T-cell (primary cell): Measurements from ENCODE around the gene UQCC5. TPM values are rescaled to one million over a fixed set of nuclear protein-coding genes. Genes with fewer than 3 reads are reported as not detected.

Experiments used
- ATAC-seq, 4 experiments: fragments of 200-7000 bp in 3 of 4; fragments of 150-1000 bp in 1 of 4; cut with Tn5 transposase; replicated peaks in 1 of 4; 1 replicate in 3 of 4; 2 replicates in 1 of 4; pipeline ENCODE4 v1.10.0; 2021; ENCODE audit warnings: moderate library complexity in 3 of 4, mild to moderate bottlenecking in 2 of 4, moderate number of reproducible peaks in 1 of 4
- CTCF ChIA-PET, 2 donors: fragments of 300-600 bp; sonication (Branson Sonifier 250); formaldehyde crosslinking; loops; one replicate each; lab custom pipeline; 2022; ENCODE audit warnings: antibody characterized with exemption in 2 of 2; lab: Charles Lee
- POLR2A ChIA-PET, 2 donors: fragments of 300-600 bp; sonication (Branson Sonifier 250); formaldehyde crosslinking; loops; one replicate each; lab custom pipeline; 2022; ENCODE audit warnings: antibody characterized with exemption in 2 of 2; lab: Charles Lee
- DNase-seq, 35 experiments: peaks; one replicate each; pipeline versions ENCODE4 v3.0.0 to v3.0.0-alpha.2; 2013 to 2023
- H3K27ac ChIP-seq: one replicate; pipeline ENCODE4 v1.5.1; 2013; ENCODE audit warnings: low read length
- H3K27me3 ChIP-seq, 2 experiments: replicated peaks in 1 of 2; 1 replicate in 1 of 2; 2 replicates in 1 of 2; pipeline versions ENCODE4 v1.6.1 to v1.7.0; 2013; ENCODE audit warnings: low read length in 1 of 2, mixed read lengths in 1 of 2; ENCODE audit not compliant: control insufficient read depth in 2 of 2, insufficient read depth in 2 of 2; ENCODE audit errors: extremely low read depth in 1 of 2
- H3K36me3 ChIP-seq, 2 donors: 1 replicate in 1 of 2; 2 replicates in 1 of 2; pipeline versions ENCODE4 v1.6.1 to v1.7.0; 2013; ENCODE audit warnings: low read length in 1 of 2; ENCODE audit not compliant: control insufficient read depth in 2 of 2, insufficient read depth in 1 of 2; ENCODE audit errors: extremely low read depth in 1 of 2
- H3K4me1 ChIP-seq, 2 experiments: 1 replicate in 1 of 2; 2 replicates in 1 of 2; pipeline versions ENCODE4 v1.6.1 to v1.7.0; 2013; ENCODE audit warnings: low read length in 2 of 2, mixed read lengths in 1 of 2; ENCODE audit not compliant: insufficient read depth in 2 of 2, control insufficient read depth in 1 of 2; ENCODE audit errors: extremely low read depth in 1 of 2
- H3K4me3 ChIP-seq, 2 donors: 1 replicate in 1 of 2; 2 replicates in 1 of 2; pipeline versions ENCODE4 v1.5.1 to v1.7.0; 2013; ENCODE audit warnings: mild to moderate bottlenecking in 2 of 2, low read length in 1 of 2, moderate library complexity in 1 of 2; ENCODE audit not compliant: control insufficient read depth in 1 of 2; ENCODE audit errors: extremely low read depth in 1 of 2
- H3K9me3 ChIP-seq: 2 replicates; pipeline ENCODE4 v1.7.0; 2013
- H3K27ac Mint-ChIP-seq, 2 donors: one replicate each; pipeline ENCODE4 v1.8.0; 2020 to 2021; ENCODE audit warnings: mild to moderate bottlenecking in 2 of 2, mixed read lengths in 2 of 2
- H3K27me3 Mint-ChIP-seq, 2 donors: one replicate each; pipeline ENCODE4 v1.8.0; 2021 to 2022; ENCODE audit warnings: mixed read lengths in 2 of 2
- H3K36me3 Mint-ChIP-seq: one replicate; pipeline ENCODE4 v1.8.0; 2021; ENCODE audit warnings: mixed read lengths
- H3K4me1 Mint-ChIP-seq, 3 donors: one replicate each; pipeline ENCODE4 v1.8.0; 2020 to 2022; ENCODE audit warnings: mixed read lengths in 3 of 3, mild to moderate bottlenecking in 1 of 3
- H3K4me3 Mint-ChIP-seq, 3 donors: one replicate each; pipeline ENCODE4 v1.8.0; 2020 to 2022; ENCODE audit warnings: mild to moderate bottlenecking in 3 of 3, mixed read lengths in 3 of 3, moderate library complexity in 3 of 3
- H3K9me3 Mint-ChIP-seq, 3 donors: one replicate each; pipeline ENCODE4 v1.8.0; 2020 to 2022; ENCODE audit warnings: mixed read lengths in 3 of 3
- WGBS: methylation state at CpG from one replicate; pipeline ENCODE4 v1.1.5; 2013; ENCODE audit warnings: missing lambda C conversion rate; ENCODE audit not compliant: insufficient coverage; 5-methylcytosine and 5-hydroxymethylcytosine counted together
- total RNA-seq, 35 experiments: library from RNA in 6 of 35; stranded (reverse) in 6 of 35; fragments of 120-200 nt in 1 of 35; gene quantifications; one replicate each; pipeline versions ENCODE4 v1.2.1 to v1.2.4 and lab custom pipeline; 2013 to 2026

UQCC5 gene
- total RNA-seq, 5 donors from 2014 or later (not counting 1 experiment from before 2014, with no cell fraction given), result 2.5 to 14.8 (median 9.8) TPM

- ATAC-seq (no peak), DNase-seq (no peak)
- Mint-ChIP-seq H3K9me3 (no peaks in the 10 kb centered on the region), H3K27me3 (no peaks in the 10 kb centered on the region), H3K27ac (peak overlapping the region; percentile 98 to 99), H3K36me3 (peaks cover 25% of the 10 kb centered on the region), H3K4me3 (peak overlapping the region; percentile 96 to 100 (median 99)), H3K4me1 (peaks cover 52 to 61% (median 57%) of the 10 kb centered on the region in 3 donors)
- H3K27me3 ChIP-seq, result peaks cover 0 to 20% of the 10 kb centered on the region in 2 experiments
- peaks cover 22 to 57% of the 10 kb centered on the region in 2 experiments for H3K4me1 ChIP-seq
- CTCF ChIA-PET, result interaction anchor here in 1 of 2 donors (0.7 kb wide), 1 partner anchor 46 kb away, joined by 4 read pairs; no protein-coding TSS in a partner anchor
- peak overlapping the region; percentile 76 to 91 for H3K4me3 ChIP-seq
- 20% methylated on average over 1 of the region's 6 CpGs for WGBS
- H3K36me3 ChIP-seq, result peaks cover 0 to 2% of the 10 kb centered on the region in 2 donors
- H3K27ac ChIP-seq, result peak overlapping the region; percentile 58
- POLR2A ChIA-PET, result no interaction called here
- no peaks in the 10 kb centered on the region for H3K9me3 ChIP-seq
Measured at GRCh38 chr3:52537165-52537620, 788 bp downstream of the UQCC5 start.

- POLR2A ChIA-PET, result no interaction called here
- Mint-ChIP-seq H3K27ac (peak overlapping the region; percentile 98 to 99), H3K9me3 (no peaks in the 10 kb centered on the region), H3K4me1 (peaks cover 48 to 56% (median 52%) of the 10 kb centered on the region in 3 donors), H3K36me3 (peaks cover 25% of the 10 kb centered on the region), H3K4me3 (peak overlapping the region; percentile 96 to 100 (median 99)), H3K27me3 (no peaks in the 10 kb centered on the region)
- Histone ChIP-seq H3K36me3 (peaks cover 0 to 2% of the 10 kb centered on the region in 2 donors), H3K4me3 (peak overlapping the region in 1 of 2 donors; percentile 76), H3K9me3 (no peaks in the 10 kb centered on the region), H3K27ac (no peak overlapping the region), H3K27me3 (peaks cover 0 to 13% of the 10 kb centered on the region in 2 experiments), H3K4me1 (peaks cover 22 to 51% of the 10 kb centered on the region in 2 experiments)
- no peak for ATAC-seq
- DNase-seq, result peak in 1 of 35 experiments; percentile 12
- CTCF ChIA-PET, result interaction anchor here in 1 of 2 donors (0.7 kb wide), 1 partner anchor 47 kb away, joined by 4 read pairs; no protein-coding TSS in a partner anchor
- 71% methylated on average over 5 of the region's 7 CpGs for WGBS
Measured at GRCh38 chr3:52537726-52538421, 1.5 kb downstream of the UQCC5 start.

GRCh38 chr3:52539010-52539653 is 2.7 kb downstream of the UQCC5 start:
- DNase-seq (no peak), ATAC-seq (no peak)
- Histone ChIP-seq H3K9me3 (no peaks in the 10 kb centered on the region), H3K27me3 (peaks cover 0 to 7% of the 10 kb centered on the region in 2 experiments), H3K4me1 (peaks cover 22 to 43% of the 10 kb centered on the region in 2 experiments), H3K27ac (no peak overlapping the region), H3K4me3 (no peak overlapping the region), H3K36me3 (peaks cover 0 to 2% of the 10 kb centered on the region in 2 donors)
- Mint-ChIP-seq H3K27me3 (no peaks in the 10 kb centered on the region), H3K27ac (peak overlapping the region; percentile 88 to 92), H3K4me3 (peak overlapping the region; percentile 34 to 100 (median 96)), H3K36me3 (peaks cover 25% of the 10 kb centered on the region), H3K9me3 (no peaks in the 10 kb centered on the region), H3K4me1 (peaks cover 48 to 56% (median 52%) of the 10 kb centered on the region in 3 donors)
- 94% methylated on average over 5 of the region's 5 CpGs for WGBS
- ChIA-PET CTCF (no interaction called here), POLR2A (no interaction called here)

GRCh38 chr3:52541050-52541449 is 4.6 kb downstream of the UQCC5 start:
- Histone ChIP-seq H3K4me1 (peaks cover 18 to 33% of the 10 kb centered on the region in 2 experiments), H3K9me3 (no peaks in the 10 kb centered on the region), H3K4me3 (no peak overlapping the region), H3K27ac (no peak overlapping the region), H3K36me3 (peaks cover 2 to 10% of the 10 kb centered on the region in 2 donors), H3K27me3 (no peaks in the 10 kb centered on the region)
- CTCF ChIA-PET, result no interaction called here
- ATAC-seq (no peak), DNase-seq (no peak)
- peaks cover 39 to 44% (median 42%) of the 10 kb centered on the region in 3 donors for H3K4me1 Mint-ChIP-seq
- peak overlapping the region in 1 of 2 donors; percentile 52 for H3K27ac Mint-ChIP-seq
- H3K9me3 Mint-ChIP-seq, result no peaks in the 10 kb centered on the region
- no peak overlapping the region for H3K4me3 Mint-ChIP-seq
- peaks cover 32% of the 10 kb centered on the region for H3K36me3 Mint-ChIP-seq
- POLR2A ChIA-PET, result no interaction called here
- WGBS, result no CpG with 5 or more reads among the region's 2 CpGs
- H3K27me3 Mint-ChIP-seq, result no peaks in the 10 kb centered on the region

GRCh38 chr3:52544937-52545336 is 8.5 kb downstream of the UQCC5 start:
- WGBS, result 97% methylated on average over 4 of the region's 4 CpGs
- H3K36me3 ChIP-seq, result peaks cover 3 to 35% of the 10 kb centered on the region in 2 donors
- no peak overlapping the region for H3K4me3 Mint-ChIP-seq
- no peaks in the 10 kb centered on the region for H3K9me3 ChIP-seq
- H3K36me3 Mint-ChIP-seq, result peaks cover 32% of the 10 kb centered on the region
- DNase-seq, result no peak
- H3K27ac Mint-ChIP-seq, result no peak overlapping the region
- H3K27ac ChIP-seq, result no peak overlapping the region
- no peaks in the 10 kb centered on the region for H3K27me3 ChIP-seq
- H3K27me3 Mint-ChIP-seq, result no peaks in the 10 kb centered on the region
- ATAC-seq, result no peak
- no peak overlapping the region for H3K4me3 ChIP-seq
- no peaks in the 10 kb centered on the region for H3K4me1 ChIP-seq
- peaks cover 3 to 13% (median 11%) of the 10 kb centered on the region in 3 donors for H3K4me1 Mint-ChIP-seq
- ChIA-PET CTCF (interaction anchor here in 1 of 2 donors (0.6 kb wide), 1 partner anchor 34 kb away, joined by 3 read pairs; no protein-coding TSS in a partner anchor), POLR2A (interaction anchor here (0.6 to 0.7 kb wide), 2 partner anchors 10 to 213 kb away, joined by 4 to 6 read pairs; no protein-coding TSS in a partner anchor)
- H3K9me3 Mint-ChIP-seq, result no peaks in the 10 kb centered on the region
